ENCODE results near the gene ZNF18.
A peak's percentile ranks its signal among the peaks of the same experiment; 100 is the strongest.
"Not testable (repeated sequence)": the region's sequence is repeated elsewhere in the genome, so short reads cannot be mapped to it uniquely, and the experiment has no call there.

Gene ZNF18

GRCh38 chr17:11986179-11986941 lies 10.9 kb downstream of the ZNF18 start:
- DNase-seq, result no peak

- no peak for DNase-seq
Observed at GRCh38 chr17:11981862-11982261, 15.4 kb downstream of the ZNF18 start.

- no peak for DNase-seq
Observed at GRCh38 chr17:11980813-11981212, 16.5 kb downstream of the ZNF18 start.

GRCh38 chr17:11979795-11980194 lies 17.5 kb downstream of the ZNF18 start:
- DNase-seq, result no peak

- DNase-seq, result not testable (repeated sequence)
Observed at GRCh38 chr17:11972741-11973140, 24.5 kb downstream of the ZNF18 start.

- DNase-seq, result no peak
Observed at GRCh38 chr17:11969565-11969964, 27.7 kb downstream of the ZNF18 start.

- DNase-seq, result no peak
Observed at GRCh38 chr17:11954936-11955335, 42.3 kb downstream of the ZNF18 start.

GRCh38 chr17:11953924-11954323 lies 43.4 kb downstream of the ZNF18 start:
- DNase-seq, result no peak

GRCh38 chr17:11952610-11953009 lies 44.7 kb downstream of the ZNF18 start:
- DNase-seq, result no peak

GRCh38 chr17:11950771-11951519 lies 46.3 kb downstream of the ZNF18 start:
- DNase-seq, result no peak

GRCh38 chr17:11949571-11949970 lies 47.7 kb downstream of the ZNF18 start:
- not testable (repeated sequence) for DNase-seq

GRCh38 chr17:11948789-11949188 lies 48.5 kb downstream of the ZNF18 start:
- DNase-seq, result no peak

GRCh38 chr17:11944587-11944986 lies 52.7 kb downstream of the ZNF18 start:
- no peak for DNase-seq

- no peak for DNase-seq
Observed at GRCh38 chr17:11943759-11944347, 53.4 kb downstream of the ZNF18 start.

GRCh38 chr17:11943086-11943485 lies 54.2 kb downstream of the ZNF18 start:
- DNase-seq, result not testable (repeated sequence)

GRCh38 chr17:11940904-11941303 lies 56.4 kb downstream of the ZNF18 start:
- no peak for DNase-seq

GRCh38 chr17:11935734-11936406 lies 61.4 kb downstream of the ZNF18 start:
- peak; percentile 3 to 31 for DNase-seq

- no peak for DNase-seq
Observed at GRCh38 chr17:11932337-11932898, 64.9 kb downstream of the ZNF18 start.

- no peak for DNase-seq
Observed at GRCh38 chr17:11928436-11928835, 68.8 kb downstream of the ZNF18 start.
